Transverse colon (tissue), 4 donors: ENCODE results near the gene ZC3H18. TPM values are rescaled to one million over a fixed set of nuclear protein-coding genes. Genes with fewer than 3 reads are reported as not detected.
A peak's percentile ranks its signal among the peaks of the same experiment; 100 is the strongest.

Experiments used
- DNase-seq: peaks from one replicate; pipeline ENCODE4 v3.0.0-alpha.2; 2019
- H3K27ac ChIP-seq, 4 donors: fragments of 200-600 bp; sonication (generic); 2 replicates each; pipeline ENCODE4 v1.5.1; 2016 to 2018; ENCODE audit warnings: inconsistent platforms in 4 of 4
- H3K27me3 ChIP-seq: fragments of 200-600 bp; sonication (generic); 2 replicates; pipeline ENCODE4 v1.5.1; 2017; ENCODE audit warnings: inconsistent platforms
- H3K36me3 ChIP-seq, 4 donors: fragments of 200-600 bp; sonication (generic); 2 replicates each; pipeline ENCODE4 v1.5.1; 2017 to 2019; ENCODE audit warnings: inconsistent platforms in 4 of 4
- H3K4me1 ChIP-seq, 4 donors: fragments of 200-600 bp; sonication (generic); 2 replicates each; pipeline ENCODE4 v1.5.1; 2017 to 2020; ENCODE audit warnings: inconsistent platforms in 4 of 4
- H3K4me3 ChIP-seq, 4 donors: fragments of 200-600 bp; sonication (generic); 1 replicate in 1 of 4; 2 replicates in 3 of 4; pipeline versions ENCODE4 v1.5.1 to v1.6.1; 2017 to 2019; ENCODE audit warnings: inconsistent platforms in 4 of 4
- H3K9me3 ChIP-seq, 2 donors: fragments of 200-600 bp; sonication (generic); 2 replicates each; pipeline ENCODE4 v1.5.1; 2017 to 2019; ENCODE audit warnings: inconsistent platforms in 2 of 2
- EP300 ChIP-seq: sonication (generic); formaldehyde crosslinking; IDR thresholded peaks from one replicate; pipeline ENCODE4 v1.6.1; 2017; ENCODE audit warnings: antibody characterized with exemption, low read depth
- POLR2A ChIP-seq: fragments of 450-650 bp; IDR thresholded peaks from one replicate; pipeline ENCODE4 v1.6.1; 2016; ENCODE audit warnings: antibody characterized with exemption, mild to moderate bottlenecking, moderate library complexity
- POLR2AphosphoS5 ChIP-seq, 3 donors: sonication (generic); formaldehyde crosslinking; IDR thresholded peaks; one replicate each; pipeline ENCODE4 v1.6.1; 2016; ENCODE audit warnings: antibody characterized with exemption in 3 of 3
- WGBS, 2 donors: methylation state at CpG; one replicate each; pipeline ENCODE4 v1.1.5; 2018; ENCODE audit warnings: low coverage in 1 of 2; 5-methylcytosine and 5-hydroxymethylcytosine counted together
- in situ Hi-C, 4 donors: fragments of 200-750 bp; cut with MboI; loops; one replicate each; pipeline versions ENCODE4 v1.15.0 to v1.15.1; 2017; ENCODE audit warnings: low sequenced_read_pairs in 3 of 4, low pct_ligation_motif_present in 1 of 4, low pct_unique_long_range_greater_than_20kb in 1 of 4
- intact Hi-C: fragments of 100-400 bp; cut with DNase I; formaldehyde crosslinking; loops from one replicate; pipeline ENCODE4 v1.15.1; 2023; ENCODE audit warnings: low total_unique reads
- total RNA-seq, 4 donors: library from RNA; depleted of rRNA; stranded (reverse); fragments of >200 nt; gene quantifications; one replicate each; pipeline ENCODE4 v1.1.0, GENCODE V29; 2016
- TF ChIP-seq, protein P1 (sequence below), 5 experiments: fragments of 200-600 bp in 3 of 5; fragments of 450-650 bp in 2 of 5; sonication (generic) in 3 of 5; IDR thresholded peaks; 1 replicate in 2 of 5; 2 replicates in 3 of 5; pipeline ENCODE4 v1.5.1; 2016 to 2017; ENCODE audit warnings: antibody characterized with exemption in 5 of 5, inconsistent platforms in 3 of 5, mild to moderate bottlenecking in 2 of 5, moderate library complexity in 1 of 5

Gene ZC3H18
- total RNA-seq, 4 donors from 2014 or later = 17.9 to 50.5 (median 25.5) TPM

DNA sequence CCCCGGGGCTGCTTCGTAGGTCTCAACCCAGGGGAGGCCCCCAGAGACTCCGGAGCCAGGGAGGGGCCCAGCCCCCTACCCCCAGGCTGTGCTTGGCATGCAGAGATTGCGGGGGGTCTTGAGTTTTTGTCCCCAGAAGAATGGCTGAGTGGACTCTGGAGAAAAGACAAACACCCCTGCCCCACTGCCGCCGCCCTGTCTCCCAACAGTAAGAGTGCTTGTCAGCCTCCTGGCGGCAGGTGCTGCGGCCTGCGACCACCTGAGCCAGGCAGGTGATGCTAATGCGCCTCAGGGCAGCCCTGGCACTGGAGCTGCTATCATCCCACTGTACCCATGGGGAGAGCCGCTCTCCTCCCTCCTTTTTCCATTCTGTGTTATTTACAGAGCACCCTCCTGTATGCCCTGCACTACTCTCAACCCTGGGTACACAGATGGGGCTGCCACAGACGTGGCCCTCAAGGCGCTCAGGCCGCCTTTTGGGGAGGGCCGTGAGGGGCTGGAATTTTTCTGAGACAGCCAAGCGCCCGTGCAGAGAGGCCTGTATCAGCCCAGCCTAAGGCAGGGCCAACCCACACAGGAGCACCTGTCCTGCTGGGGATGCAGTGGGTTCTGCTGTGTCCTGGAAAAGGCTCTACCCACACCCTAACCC lies 65.6 kb downstream of the ZC3H18 start:
- Histone ChIP-seq H3K4me3 (no peak overlapping the region), H3K27me3 (peaks cover 57% of the 10 kb centered on the region), H3K36me3 (peaks cover 0 to 13% (median 3%) of the 10 kb centered on the region in 4 donors), H3K27ac (no peak overlapping the region), H3K4me1 (peaks cover 12 to 39% (median 35%) of the 10 kb centered on the region in 4 donors), H3K9me3 (no peaks in the 10 kb centered on the region)
- no peak for TF ChIP-seq POLR2AphosphoS5 (IDR thresholded peaks at IDR 0.05)
- TF ChIP-seq, protein P1, sequence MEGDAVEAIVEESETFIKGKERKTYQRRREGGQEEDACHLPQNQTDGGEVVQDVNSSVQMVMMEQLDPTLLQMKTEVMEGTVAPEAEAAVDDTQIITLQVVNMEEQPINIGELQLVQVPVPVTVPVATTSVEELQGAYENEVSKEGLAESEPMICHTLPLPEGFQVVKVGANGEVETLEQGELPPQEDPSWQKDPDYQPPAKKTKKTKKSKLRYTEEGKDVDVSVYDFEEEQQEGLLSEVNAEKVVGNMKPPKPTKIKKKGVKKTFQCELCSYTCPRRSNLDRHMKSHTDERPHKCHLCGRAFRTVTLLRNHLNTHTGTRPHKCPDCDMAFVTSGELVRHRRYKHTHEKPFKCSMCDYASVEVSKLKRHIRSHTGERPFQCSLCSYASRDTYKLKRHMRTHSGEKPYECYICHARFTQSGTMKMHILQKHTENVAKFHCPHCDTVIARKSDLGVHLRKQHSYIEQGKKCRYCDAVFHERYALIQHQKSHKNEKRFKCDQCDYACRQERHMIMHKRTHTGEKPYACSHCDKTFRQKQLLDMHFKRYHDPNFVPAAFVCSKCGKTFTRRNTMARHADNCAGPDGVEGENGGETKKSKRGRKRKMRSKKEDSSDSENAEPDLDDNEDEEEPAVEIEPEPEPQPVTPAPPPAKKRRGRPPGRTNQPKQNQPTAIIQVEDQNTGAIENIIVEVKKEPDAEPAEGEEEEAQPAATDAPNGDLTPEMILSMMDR (IDR thresholded peaks at IDR 0.05) = no peak
- TF ChIP-seq POLR2A = no peak
- TF ChIP-seq EP300 = no peak
- WGBS, 2 donors = 50 to 87% methylated on average over 2 to 15 of the region's 17 CpGs
- in situ Hi-C loops (no loop called here), intact Hi-C loops (no loop called here)
- no peak for DNase-seq

DNA sequence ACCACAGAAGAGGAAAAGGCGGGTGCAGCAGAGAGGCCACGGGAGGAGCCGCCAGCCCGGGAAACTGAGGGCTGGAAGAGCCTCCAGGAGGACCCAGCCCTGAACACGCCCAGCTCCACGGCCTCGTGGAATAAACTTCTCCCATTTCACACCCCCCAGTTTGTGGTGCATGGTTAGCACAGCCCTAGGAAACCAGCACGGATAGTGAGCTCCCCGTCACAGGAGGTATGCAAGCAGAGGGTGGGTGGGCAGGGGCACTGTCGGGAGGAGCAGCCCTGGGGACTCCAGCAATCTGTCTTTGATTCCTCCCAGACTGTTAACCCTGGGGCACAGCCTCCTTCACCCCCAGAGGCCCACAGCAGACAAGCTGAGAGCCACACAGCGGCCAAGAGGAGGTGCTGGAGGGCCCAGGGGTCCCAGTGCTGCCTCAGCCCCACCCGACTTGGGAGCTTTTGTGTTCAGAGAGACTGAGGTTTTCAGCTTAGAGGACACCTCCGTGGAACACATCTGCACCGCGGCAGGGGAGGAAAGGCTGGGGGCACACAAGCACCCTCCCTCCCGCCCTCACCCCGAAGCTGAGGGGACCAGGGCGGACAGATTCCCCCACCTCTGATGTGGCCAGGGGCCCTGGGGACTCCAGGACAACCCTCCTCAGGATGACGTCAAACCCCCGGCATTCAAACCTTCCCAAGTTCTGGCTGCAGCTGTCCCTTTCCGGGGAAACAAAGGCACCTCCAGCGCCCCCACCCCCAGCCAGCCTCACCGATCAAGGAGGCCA lies 66.5 kb downstream of the ZC3H18 start:
- no peak overlapping the region for H3K27ac ChIP-seq
- H3K4me3 ChIP-seq = no peak overlapping the region
- peaks cover 12 to 39% (median 35%) of the 10 kb centered on the region in 4 donors for H3K4me1 ChIP-seq
- intact Hi-C loops = no loop called here
- DNase-seq = no peak
- no peak for TF ChIP-seq POLR2AphosphoS5 (IDR thresholded peaks at IDR 0.05)
- no peak for TF ChIP-seq EP300
- no peak for TF ChIP-seq POLR2A
- TF ChIP-seq, protein P1 (IDR thresholded peaks at IDR 0.05) = no peak
- WGBS, 2 donors = 73% methylated on average over 23 of the region's 23 CpGs; no CpG with 5 or more reads in 1 of the 2 donors
- H3K9me3 ChIP-seq = no peaks in the 10 kb centered on the region
- peaks cover 0 to 6% (median 0%) of the 10 kb centered on the region in 4 donors for H3K36me3 ChIP-seq
- H3K27me3 ChIP-seq = peaks cover 61% of the 10 kb centered on the region
- in situ Hi-C loops = no loop called here

DNA sequence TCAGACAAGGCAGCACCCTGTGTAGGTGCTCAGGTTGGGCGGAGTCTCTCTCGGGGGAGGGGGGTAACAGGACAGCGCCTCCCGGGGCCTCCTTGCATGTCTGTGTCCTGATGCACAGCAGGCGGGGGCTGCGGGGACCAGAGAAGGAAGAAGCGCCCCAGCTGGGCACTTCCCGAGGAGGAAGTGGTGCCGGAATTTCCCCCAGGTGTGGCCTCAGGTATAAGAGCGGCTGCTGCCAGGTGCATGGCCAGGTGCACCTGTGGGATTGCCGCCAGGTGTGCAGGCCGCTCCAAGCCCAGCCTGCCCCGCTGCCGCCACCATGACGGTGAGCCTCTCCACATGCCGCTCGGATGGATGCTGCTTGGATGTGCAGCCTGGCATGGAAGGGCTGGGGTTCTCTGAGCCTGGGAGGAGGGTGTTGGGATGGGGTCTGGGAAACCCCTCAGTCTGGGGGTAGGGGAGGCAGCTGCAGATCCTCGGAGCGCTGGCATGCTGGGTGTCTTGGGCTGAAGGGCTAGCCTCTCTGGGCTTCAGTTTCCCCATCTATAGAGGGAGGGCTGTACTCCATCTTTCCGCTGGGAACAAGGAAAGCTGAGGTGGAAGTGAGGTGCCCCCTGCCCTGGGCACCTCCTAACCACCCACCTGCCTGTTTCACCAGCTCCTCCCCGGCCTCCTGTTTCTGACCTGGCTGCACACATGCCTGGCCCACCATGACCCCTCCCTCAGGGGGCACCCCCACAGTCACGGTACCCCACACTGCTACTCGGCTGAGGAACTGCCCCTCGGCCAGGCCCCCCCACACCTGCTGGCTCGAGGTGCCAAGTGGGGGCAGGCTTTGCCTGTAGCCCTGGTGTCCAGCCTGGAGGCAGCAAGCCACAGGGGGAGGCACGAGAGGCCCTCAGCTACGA lies 68.4 kb downstream of the ZC3H18 start, which contains the start of gene IL17C:
IL17C (plus strand) TSS at position 250 of the 908 bp plus-strand sequence; CDS start at position 320, 70 bp downstream.
- TF ChIP-seq POLR2AphosphoS5 (IDR thresholded peaks at IDR 0.05) = peak; percentile 85 to 93 (median 92)
- TF ChIP-seq, protein P1 (IDR thresholded peaks at IDR 0.05) = no peak
- no peak within 1 kb of the TSS for H3K4me3 ChIP-seq
- WGBS, 2 donors = 32% methylated on average over 27 of the region's 27 CpGs; no CpG with 5 or more reads in 1 of the 2 donors
- H3K36me3 ChIP-seq = no peaks in the 10 kb centered on the region
- H3K27me3 ChIP-seq = peaks cover 61% of the 10 kb centered on the region
- intact Hi-C loops (no loop called here), in situ Hi-C loops (no loop called here)
- H3K4me1 ChIP-seq = peaks cover 12 to 38% (median 34%) of the 10 kb centered on the region in 4 donors
- H3K27ac ChIP-seq = no peak within 1 kb of the TSS
- peak; percentile 80 for DNase-seq
- no peaks in the 10 kb centered on the region for H3K9me3 ChIP-seq
